ENCODE results near the gene BTBD7. TPM values are rescaled to one million over a fixed set of nuclear protein-coding genes. Genes with fewer than 3 reads are reported as not detected.

BTBD7 gene
- total and polyA plus RNA-seq, 9 of the 15 experiments (the other 6 are each of a cell fraction or from before 2014, with no cell fraction given), result 2.5 to 12.9 (median 6.2) TPM

DNA sequence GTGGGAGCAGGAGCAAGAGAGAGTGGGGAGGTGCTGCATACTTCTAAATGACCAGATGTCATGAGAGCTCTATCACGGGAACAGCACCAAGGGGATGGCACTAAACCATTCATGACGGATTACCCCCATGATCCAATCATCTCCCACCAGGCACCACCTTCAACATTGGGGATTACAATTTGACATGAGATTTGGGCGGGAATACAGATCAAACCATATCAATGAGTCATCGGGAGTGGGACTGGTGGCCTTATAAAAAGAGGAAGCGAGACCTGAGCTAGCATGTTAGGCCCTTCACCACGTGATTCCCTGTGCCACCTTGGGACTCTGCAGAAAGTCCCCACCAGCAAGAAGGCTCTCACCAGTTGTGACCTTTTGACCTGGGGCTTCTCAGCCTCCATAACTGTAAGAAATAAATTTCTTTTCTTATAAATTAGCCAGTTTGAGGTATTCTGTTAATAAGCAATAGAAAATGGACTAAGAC, 42.9 kb upstream of the BTBD7 start:
- WGBS (ENCODE audit: insufficient coverage, low coverage, missing lambda C conversion rate), result 7% methylated on average over 6 of the region's 6 CpGs
- DNase-seq (ENCODE audit: extremely low read depth in 1 of 4, low spot score in 3 of 4) (no peak), ATAC-seq (no peak), FAIRE-seq (no peak)
- H3K27me3 ChIP-seq (ENCODE audit: control insufficient read depth in 2 of 2, insufficient read depth in 2 of 2, low read length in 2 of 2), result no peaks in the 10 kb centered on the region; a peak in 2 of 5 replicates
- ChIA-PET POLR2A (no interaction called here), CTCF (ENCODE audit: low intra/inter-chr PET ratio) (no interaction called here)
- H3K4me2 ChIP-seq (ENCODE audit: insufficient read depth, low read length), result no peak overlapping the region
- no peaks in the 10 kb centered on the region for H3K36me3 ChIP-seq (ENCODE audit: control insufficient read depth, insufficient read depth, low read length)
- H3K27ac ChIP-seq (ENCODE audit: extremely low read depth, low read depth, low read length), result no peak overlapping the region
- intact Hi-C loops (cut with micrococcal nuclease) (no loop called here), in situ Hi-C loops (cut with MboI) (no loop called here)
- BruUV-seq (replicated peaks), result no TSS peak
- TF ChIP-seq SPI1 (IDR thresholded peaks at IDR 0.05; ENCODE audit: borderline replicate concordance, low read depth, low read length) (0 out of 2 replicates have a peak, but pooled peaks have one; percentile 25), NFIX (CRISPR knock-in tag; IDR thresholded peaks at IDR 0.05; ENCODE audit: low read depth) (no peak)
- no peaks in the 10 kb centered on the region for H3K9me3 ChIP-seq (replicated peaks; ENCODE audit: control insufficient read depth, insufficient read depth, low read depth, low read length)
- H3K4me1 ChIP-seq (replicated peaks in 1 of 2; ENCODE audit: control insufficient read depth in 2 of 2, insufficient read depth in 2 of 2, low read length in 2 of 2), result no peaks in the 10 kb centered on the region
- H2AFZ ChIP-seq (ENCODE audit: low read depth, low read length), result no peak overlapping the region
- H3K79me2 ChIP-seq (ENCODE audit: control insufficient read depth, insufficient read depth, low read length), result no peaks in the 10 kb centered on the region
- no peaks in the 10 kb centered on the region for H4K20me1 ChIP-seq (replicated peaks; ENCODE audit: control insufficient read depth, insufficient read depth, low read length)
- no peak overlapping the region for H3K4me3 ChIP-seq
- no peak overlapping the region for H3K9ac ChIP-seq (ENCODE audit: insufficient read depth in 1 of 2, low read depth in 2 of 2, low read length in 2 of 2)
- no peaks in the 10 kb centered on the region for H3K9me1 ChIP-seq (ENCODE audit: control insufficient read depth, insufficient read depth, low read length)

DNA sequence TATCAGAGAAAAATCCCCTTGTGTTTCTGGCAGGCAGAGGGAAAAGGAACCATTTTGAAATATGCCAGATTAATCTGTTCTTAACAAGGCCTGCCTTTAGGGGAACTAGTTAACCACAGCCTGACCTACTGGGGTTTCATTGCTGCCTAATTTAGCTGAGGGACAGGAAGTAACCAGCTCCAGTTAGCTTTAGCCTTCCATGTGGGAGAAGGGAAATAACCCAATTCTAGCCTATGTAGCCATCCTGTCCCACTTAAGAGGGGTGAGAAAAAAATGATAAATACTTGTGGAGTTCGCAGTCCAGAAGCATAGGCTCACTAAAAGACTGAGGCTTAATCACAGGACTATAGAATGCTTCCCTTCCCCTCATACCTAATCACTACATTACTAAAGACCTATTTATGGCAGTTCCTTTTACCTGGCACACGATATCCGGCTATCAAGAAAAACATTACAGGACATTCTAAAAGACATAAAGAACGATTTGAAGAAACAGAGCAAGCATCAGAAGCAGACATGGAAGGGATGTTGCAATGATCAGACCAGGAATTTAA, 37.0 kb upstream of the BTBD7 start:
- BruUV-seq (replicated peaks), result no TSS peak
- no peak for ATAC-seq
- no peak overlapping the region for H3K27ac ChIP-seq (ENCODE audit: extremely low read depth, low read depth, low read length)
- POLR2A ChIA-PET, result interaction anchor here (0.9 kb wide), 1 partner anchor 163 kb away, joined by 3 read pairs; the partner anchor contains the start of genes GON7 and UBR7
- H3K4me2 ChIP-seq (ENCODE audit: insufficient read depth, low read length), result no peak overlapping the region
- H2AFZ ChIP-seq (ENCODE audit: low read depth, low read length), result no peak overlapping the region
- CTCF ChIA-PET (ENCODE audit: low intra/inter-chr PET ratio), result no interaction called here
- no peaks in the 10 kb centered on the region for H3K9me3 ChIP-seq (replicated peaks; ENCODE audit: control insufficient read depth, insufficient read depth, low read depth, low read length)
- TF ChIP-seq, protein P1, sequence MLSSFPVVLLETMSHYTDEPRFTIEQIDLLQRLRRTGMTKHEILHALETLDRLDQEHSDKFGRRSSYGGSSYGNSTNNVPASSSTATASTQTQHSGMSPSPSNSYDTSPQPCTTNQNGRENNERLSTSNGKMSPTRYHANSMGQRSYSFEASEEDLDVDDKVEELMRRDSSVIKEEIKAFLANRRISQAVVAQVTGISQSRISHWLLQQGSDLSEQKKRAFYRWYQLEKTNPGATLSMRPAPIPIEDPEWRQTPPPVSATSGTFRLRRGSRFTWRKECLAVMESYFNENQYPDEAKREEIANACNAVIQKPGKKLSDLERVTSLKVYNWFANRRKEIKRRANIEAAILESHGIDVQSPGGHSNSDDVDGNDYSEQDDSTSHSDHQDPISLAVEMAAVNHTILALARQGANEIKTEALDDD (IDR thresholded peaks at IDR 0.05), result peak; percentile 84
- TF ChIP-seq CTBP1 (IDR thresholded peaks at IDR 0.05; ENCODE audit: borderline replicate concordance) (no peak), PURB (CRISPR knock-in tag; IDR thresholded peaks at IDR 0.05; ENCODE audit: low read depth) (no peak), PHF8 (IDR thresholded peaks at IDR 0.05; ENCODE audit: borderline replicate concordance, low read length) (no peak)
- no peak for FAIRE-seq
- no peaks in the 10 kb centered on the region for H3K79me2 ChIP-seq (ENCODE audit: control insufficient read depth, insufficient read depth, low read length)
- H3K27me3 ChIP-seq (ENCODE audit: control insufficient read depth in 2 of 2, insufficient read depth in 2 of 2, low read length in 2 of 2), result no peaks in the 10 kb centered on the region; a peak in 1 of 5 replicates
- no peaks in the 10 kb centered on the region for H3K36me3 ChIP-seq (ENCODE audit: control insufficient read depth, insufficient read depth, low read length)
- H3K4me3 ChIP-seq, result no peak overlapping the region
- H4K20me1 ChIP-seq (replicated peaks; ENCODE audit: control insufficient read depth, insufficient read depth, low read length), result no peaks in the 10 kb centered on the region
- H3K4me1 ChIP-seq (replicated peaks in 1 of 2; ENCODE audit: control insufficient read depth in 2 of 2, insufficient read depth in 2 of 2, low read length in 2 of 2), result no peaks in the 10 kb centered on the region
- in situ Hi-C loops (cut with MboI) (no loop called here), intact Hi-C loops (cut with micrococcal nuclease) (no loop called here)
- no peak for DNase-seq (ENCODE audit: extremely low read depth in 1 of 4, low spot score in 3 of 4)
- WGBS (ENCODE audit: insufficient coverage, low coverage, missing lambda C conversion rate), result 0% methylated on average over 4 of the region's 4 CpGs
- no peak overlapping the region for H3K9ac ChIP-seq (ENCODE audit: insufficient read depth in 1 of 2, low read depth in 2 of 2, low read length in 2 of 2)
- no peaks in the 10 kb centered on the region for H3K9me1 ChIP-seq (ENCODE audit: control insufficient read depth, insufficient read depth, low read length)

All from K562 (cell line).